Naive thymus-derived CD8-positive, alpha-beta T cell (primary cell): ENCODE measurements around the gene LAMA1. TPM values are rescaled to one million over a fixed set of nuclear protein-coding genes. Genes with fewer than 3 reads are reported as not detected.

ENCODE experiments used
- ATAC-seq, 2 donors: fragments of 150-1000 bp; cut with Tn5 transposase in 1 of 2; sonication (Bioruptor Pico), chemical (Tn5 transposase) in 1 of 2; 1 replicate in 1 of 2; 2 replicates in 1 of 2; pipeline ENCODE4 v1.10.0; 2021; ENCODE audit warnings: mild to moderate bottlenecking in 2 of 2, moderate library complexity in 2 of 2
- POLR2A ChIA-PET: fragments of 350-600 bp; sonication (Branson Sonifier 250); formaldehyde crosslinking; loops from one replicate; lab custom pipeline; 2021; ENCODE audit warnings: antibody characterized with exemption; lab: Charles Lee
- DNase-seq, 10 donors: peaks; one replicate each; pipeline versions ENCODE4 v3.0.0 to v3.0.0-alpha.2; 2020 to 2022
- H3K27ac Mint-ChIP-seq, 10 donors: one replicate each; pipeline ENCODE4 v1.8.0; 2020 to 2022; ENCODE audit warnings: mild to moderate bottlenecking in 10 of 10, mixed read lengths in 10 of 10, moderate library complexity in 4 of 10, inconsistent platforms in 1 of 10
- H3K27me3 Mint-ChIP-seq, 5 donors: one replicate each; pipeline ENCODE4 v1.8.0; 2021 to 2022; ENCODE audit warnings: mixed read lengths in 5 of 5
- H3K36me3 Mint-ChIP-seq, 3 donors: one replicate each; pipeline ENCODE4 v1.8.0; 2020 to 2022; ENCODE audit warnings: mixed read lengths in 3 of 3, mild to moderate bottlenecking in 2 of 3, inconsistent platforms in 1 of 3
- H3K4me1 Mint-ChIP-seq, 4 donors: one replicate each; pipeline ENCODE4 v1.8.0; 2021 to 2022; ENCODE audit warnings: mixed read lengths in 4 of 4
- H3K4me3 Mint-ChIP-seq, 10 donors: one replicate each; pipeline ENCODE4 v1.8.0; 2020 to 2022; ENCODE audit warnings: mild to moderate bottlenecking in 10 of 10, mixed read lengths in 10 of 10, moderate library complexity in 6 of 10, inconsistent platforms in 1 of 10
- H3K9me3 Mint-ChIP-seq, 9 donors: one replicate each; pipeline ENCODE4 v1.8.0; 2020 to 2022; ENCODE audit warnings: mixed read lengths in 9 of 9, mild to moderate bottlenecking in 3 of 9, inconsistent platforms in 1 of 9, moderate library complexity in 1 of 9
- polyA plus RNA-seq, 3 donors: library from polyadenylated mRNA; unstranded; fragments of 300-500 nt; fragmentation: Illumina TruSeq; gene quantifications; one replicate each; pipeline ENCODE4 v1.2.3, GENCODE V29; 2021
- total RNA-seq, 8 experiments: library from RNA in 2 of 8; stranded (reverse) in 2 of 8; gene quantifications; one replicate each; pipeline ENCODE4 v1.2.3 and lab custom pipeline; 2021 to 2026

LAMA1 gene
- total and polyA plus RNA-seq, 5 experiments from 2014 or later = not detected

- Mint-ChIP-seq H3K27ac (no peak overlapping the region), H3K27me3 (peaks cover 0 to 14% (median 5%) of the 10 kb centered on the region in 5 donors), H3K36me3 (no peaks in the 10 kb centered on the region), H3K4me3 (no peak overlapping the region), H3K4me1 (no peaks in the 10 kb centered on the region), H3K9me3 (peaks cover 0 to 9% (median 0%) of the 10 kb centered on the region in 9 donors)
- ATAC-seq = no peak
- POLR2A ChIA-PET = no interaction called here
- no peak for DNase-seq
Measured at GRCh38 chr18:7000484-7001096, 117.0 kb downstream of the LAMA1 start.

- POLR2A ChIA-PET = no interaction called here
- Mint-ChIP-seq H3K4me1 (peaks cover 0 to 3% (median 0%) of the 10 kb centered on the region in 4 donors), H3K4me3 (no peak overlapping the region), H3K36me3 (no peaks in the 10 kb centered on the region), H3K9me3 (peaks cover 0 to 9% (median 0%) of the 10 kb centered on the region in 9 donors), H3K27ac (no peak overlapping the region), H3K27me3 (peaks cover 0 to 7% (median 2%) of the 10 kb centered on the region in 5 donors)
- DNase-seq = no peak
- ATAC-seq = no peak
Measured at GRCh38 chr18:6997808-6998207, 119.8 kb downstream of the LAMA1 start.

GRCh38 chr18:6994771-6995430, 122.7 kb downstream of the LAMA1 start:
- no peak for ATAC-seq
- DNase-seq = no peak
- H3K27ac Mint-ChIP-seq = peak overlapping the region in 1 of 10 donors; percentile 40
- H3K9me3 Mint-ChIP-seq = peaks cover 0 to 9% (median 0%) of the 10 kb centered on the region in 9 donors
- H3K4me1 Mint-ChIP-seq = peaks cover 0 to 3% (median 0%) of the 10 kb centered on the region in 4 donors
- H3K4me3 Mint-ChIP-seq = peak overlapping the region in 1 of 10 donors; percentile 34
- POLR2A ChIA-PET = no interaction called here
- peaks cover 0 to 3% (median 2%) of the 10 kb centered on the region in 5 donors for H3K27me3 Mint-ChIP-seq
- H3K36me3 Mint-ChIP-seq = no peaks in the 10 kb centered on the region

GRCh38 chr18:6994056-6994770, 123.4 kb downstream of the LAMA1 start:
- no peak overlapping the region for H3K27ac Mint-ChIP-seq
- no peak overlapping the region for H3K4me3 Mint-ChIP-seq
- peaks cover 0 to 3% (median 0%) of the 10 kb centered on the region in 4 donors for H3K4me1 Mint-ChIP-seq
- H3K27me3 Mint-ChIP-seq = peaks cover 0 to 3% (median 2%) of the 10 kb centered on the region in 5 donors
- ATAC-seq (no peak), DNase-seq (no peak)
- POLR2A ChIA-PET = no interaction called here
- H3K9me3 Mint-ChIP-seq = peaks cover 0 to 9% (median 0%) of the 10 kb centered on the region in 9 donors
- no peaks in the 10 kb centered on the region for H3K36me3 Mint-ChIP-seq

- Mint-ChIP-seq H3K4me3 (no peak overlapping the region), H3K27me3 (peaks cover 0 to 5% (median 3%) of the 10 kb centered on the region in 5 donors), H3K9me3 (peaks cover 0 to 5% (median 0%) of the 10 kb centered on the region in 9 donors), H3K36me3 (no peaks in the 10 kb centered on the region), H3K27ac (no peak overlapping the region), H3K4me1 (peaks cover 0 to 3% (median 0%) of the 10 kb centered on the region in 4 donors)
- no peak for ATAC-seq
- no peak for DNase-seq
- POLR2A ChIA-PET = no interaction called here
Measured at GRCh38 chr18:6992761-6993160, 124.8 kb downstream of the LAMA1 start.

GRCh38 chr18:6983366-6983765, 134.2 kb downstream of the LAMA1 start:
- Mint-ChIP-seq H3K4me1 (no peaks in the 10 kb centered on the region), H3K36me3 (no peaks in the 10 kb centered on the region), H3K27me3 (peaks cover 0 to 8% (median 2%) of the 10 kb centered on the region in 5 donors), H3K4me3 (no peak overlapping the region), H3K9me3 (peaks cover 0 to 4% (median 0%) of the 10 kb centered on the region in 9 donors), H3K27ac (no peak overlapping the region)
- DNase-seq (no peak), ATAC-seq (no peak)
- POLR2A ChIA-PET = no interaction called here

- POLR2A ChIA-PET = no interaction called here
Measured at GRCh38 chr18:6982398-6982797, 135.2 kb downstream of the LAMA1 start.

GRCh38 chr18:6980363-6980762, 137.2 kb downstream of the LAMA1 start:
- no peak overlapping the region for H3K4me3 Mint-ChIP-seq
- peaks cover 0 to 8% (median 2%) of the 10 kb centered on the region in 5 donors for H3K27me3 Mint-ChIP-seq
- no peaks in the 10 kb centered on the region for H3K4me1 Mint-ChIP-seq
- no peak overlapping the region for H3K27ac Mint-ChIP-seq
- peaks cover 0 to 4% (median 0%) of the 10 kb centered on the region in 9 donors for H3K9me3 Mint-ChIP-seq
- ATAC-seq = no peak
- no peak for DNase-seq
- POLR2A ChIA-PET = no interaction called here
- no peaks in the 10 kb centered on the region for H3K36me3 Mint-ChIP-seq

More at GRCh38 chr18:6982398-6982797, 135.2 kb downstream of the LAMA1 start:
- Mint-ChIP-seq H3K36me3 (no peaks in the 10 kb centered on the region), H3K9me3 (peaks cover 0 to 4% (median 0%) of the 10 kb centered on the region in 9 donors), H3K4me3 (no peak overlapping the region), H3K27me3 (peaks cover 0 to 8% (median 0%) of the 10 kb centered on the region in 5 donors), H3K4me1 (no peaks in the 10 kb centered on the region), H3K27ac (no peak overlapping the region)
- DNase-seq (no peak), ATAC-seq (no peak)

- POLR2A ChIA-PET = no interaction called here
- Mint-ChIP-seq H3K27ac (no peak overlapping the region), H3K27me3 (peaks cover 0 to 8% (median 2%) of the 10 kb centered on the region in 5 donors), H3K9me3 (peaks cover 0 to 4% (median 0%) of the 10 kb centered on the region in 9 donors), H3K4me1 (no peaks in the 10 kb centered on the region), H3K36me3 (no peaks in the 10 kb centered on the region), H3K4me3 (no peak overlapping the region)
- ATAC-seq (no peak), DNase-seq (no peak)
Measured at GRCh38 chr18:6979954-6980353, 137.6 kb downstream of the LAMA1 start.

- H3K4me3 Mint-ChIP-seq = no peak overlapping the region
- ATAC-seq = no peak
Measured at GRCh38 chr18:6976935-6977334, 140.7 kb downstream of the LAMA1 start.

GRCh38 chr18:6975084-6975483, 142.5 kb downstream of the LAMA1 start:
- DNase-seq (no peak), ATAC-seq (no peak)
- no peak overlapping the region for H3K4me3 Mint-ChIP-seq
- peaks cover 0 to 3% (median 0%) of the 10 kb centered on the region in 5 donors for H3K27me3 Mint-ChIP-seq
- no peak overlapping the region for H3K27ac Mint-ChIP-seq
- no peaks in the 10 kb centered on the region for H3K4me1 Mint-ChIP-seq
- H3K36me3 Mint-ChIP-seq = no peaks in the 10 kb centered on the region
- POLR2A ChIA-PET = no interaction called here
- peaks cover 0 to 2% (median 0%) of the 10 kb centered on the region in 9 donors for H3K9me3 Mint-ChIP-seq

More at GRCh38 chr18:6976935-6977334, 140.7 kb downstream of the LAMA1 start:
- Mint-ChIP-seq H3K27ac (no peak overlapping the region), H3K9me3 (peaks cover 0 to 4% (median 0%) of the 10 kb centered on the region in 9 donors), H3K36me3 (no peaks in the 10 kb centered on the region), H3K27me3 (peaks cover 0 to 8% (median under 1%) of the 10 kb centered on the region in 5 donors), H3K4me1 (no peaks in the 10 kb centered on the region)
- DNase-seq = no peak
- POLR2A ChIA-PET = no interaction called here

- no peak overlapping the region for H3K27ac Mint-ChIP-seq
- peaks cover 0 to 2% (median 0%) of the 10 kb centered on the region in 9 donors for H3K9me3 Mint-ChIP-seq
- H3K36me3 Mint-ChIP-seq = no peaks in the 10 kb centered on the region
- POLR2A ChIA-PET = no interaction called here
- H3K4me1 Mint-ChIP-seq = no peaks in the 10 kb centered on the region
- DNase-seq (no peak), ATAC-seq (no peak)
- H3K27me3 Mint-ChIP-seq = peaks cover 0 to 1% (median 0%) of the 10 kb centered on the region in 5 donors
- H3K4me3 Mint-ChIP-seq = no peak overlapping the region
Measured at GRCh38 chr18:6971823-6972478, 145.6 kb downstream of the LAMA1 start.
